ENCODE data around the gene KRT7.
"Not testable (repeated sequence)": the region's sequence is repeated elsewhere in the genome, so short reads cannot be mapped to it uniquely, and the experiment has no call there.

KRT7 gene

DNA sequence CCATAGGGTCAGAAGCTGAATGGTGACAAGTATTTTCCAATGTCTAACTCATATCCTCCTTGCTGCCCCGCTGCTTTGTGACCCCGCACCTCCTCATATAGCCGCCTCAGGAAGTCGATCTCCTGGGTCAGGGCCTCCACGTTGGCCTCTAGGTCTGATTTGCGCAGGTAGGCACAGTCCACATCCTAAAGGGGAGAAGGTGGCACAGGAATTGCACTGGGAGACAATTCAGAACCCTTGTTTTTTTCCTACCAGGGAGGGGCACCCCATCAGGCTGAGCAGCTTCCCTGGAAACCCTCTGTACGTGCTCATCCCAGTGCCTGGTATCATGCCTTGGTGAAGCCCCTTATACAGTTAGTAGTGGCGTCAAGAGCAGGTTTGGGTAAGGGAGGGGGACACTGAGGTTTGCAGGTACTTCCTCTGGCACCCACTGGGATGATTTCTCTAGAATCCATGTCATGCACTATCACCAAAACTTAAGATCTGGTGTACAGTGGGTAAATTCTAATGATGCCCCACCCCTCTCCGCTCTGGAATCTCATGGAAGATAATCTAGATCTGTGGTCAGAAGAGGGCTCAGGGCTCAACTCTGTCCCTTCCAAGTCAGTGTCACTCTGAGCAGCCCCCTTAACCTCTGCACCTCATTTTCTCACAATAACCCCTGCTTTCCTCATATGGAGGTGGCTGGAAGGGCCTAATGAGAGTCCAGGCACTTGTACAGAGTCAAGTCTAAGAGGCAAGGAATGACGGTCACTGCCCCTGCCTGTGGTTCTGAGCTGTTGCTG is 21.3 kb downstream of the KRT7 start:
- Mint-ChIP-seq H3K4me3 (no peak overlapping the region), H3K36me3 (ENCODE audit: low read depth) (no peaks in the 10 kb centered on the region), H3K9me3 (peaks cover 4% of the 10 kb centered on the region), H3K4me1 (peaks cover 26% of the 10 kb centered on the region), H3K27me3 (ENCODE audit: low read depth, poor library complexity) (peaks cover 95% of the 10 kb centered on the region), H3K27ac (no peak overlapping the region)
- DNase-seq, result no peak
- TF ChIP-seq, protein P1, sequence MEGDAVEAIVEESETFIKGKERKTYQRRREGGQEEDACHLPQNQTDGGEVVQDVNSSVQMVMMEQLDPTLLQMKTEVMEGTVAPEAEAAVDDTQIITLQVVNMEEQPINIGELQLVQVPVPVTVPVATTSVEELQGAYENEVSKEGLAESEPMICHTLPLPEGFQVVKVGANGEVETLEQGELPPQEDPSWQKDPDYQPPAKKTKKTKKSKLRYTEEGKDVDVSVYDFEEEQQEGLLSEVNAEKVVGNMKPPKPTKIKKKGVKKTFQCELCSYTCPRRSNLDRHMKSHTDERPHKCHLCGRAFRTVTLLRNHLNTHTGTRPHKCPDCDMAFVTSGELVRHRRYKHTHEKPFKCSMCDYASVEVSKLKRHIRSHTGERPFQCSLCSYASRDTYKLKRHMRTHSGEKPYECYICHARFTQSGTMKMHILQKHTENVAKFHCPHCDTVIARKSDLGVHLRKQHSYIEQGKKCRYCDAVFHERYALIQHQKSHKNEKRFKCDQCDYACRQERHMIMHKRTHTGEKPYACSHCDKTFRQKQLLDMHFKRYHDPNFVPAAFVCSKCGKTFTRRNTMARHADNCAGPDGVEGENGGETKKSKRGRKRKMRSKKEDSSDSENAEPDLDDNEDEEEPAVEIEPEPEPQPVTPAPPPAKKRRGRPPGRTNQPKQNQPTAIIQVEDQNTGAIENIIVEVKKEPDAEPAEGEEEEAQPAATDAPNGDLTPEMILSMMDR (IDR thresholded peaks at IDR 0.05), result no peak

GRCh38 chr12:52254965-52255751 is 22.1 kb downstream of the KRT7 start:
- H3K36me3 Mint-ChIP-seq (ENCODE audit: low read depth), result no peaks in the 10 kb centered on the region
- H3K27ac Mint-ChIP-seq, result no peak overlapping the region
- H3K27me3 Mint-ChIP-seq (ENCODE audit: low read depth, poor library complexity), result peaks cover 95% of the 10 kb centered on the region
- no peak overlapping the region for H3K4me3 Mint-ChIP-seq
- no peak for DNase-seq
- peaks cover 23% of the 10 kb centered on the region for H3K4me1 Mint-ChIP-seq
- TF ChIP-seq, protein P1 (IDR thresholded peaks at IDR 0.05), result no peak
- peaks cover 12% of the 10 kb centered on the region for H3K9me3 Mint-ChIP-seq

- H3K36me3 Mint-ChIP-seq (ENCODE audit: low read depth), result peaks cover 2% of the 10 kb centered on the region
- H3K27ac Mint-ChIP-seq, result no peak overlapping the region
- no peak overlapping the region for H3K4me3 Mint-ChIP-seq
- no peak for DNase-seq
- H3K9me3 Mint-ChIP-seq, result peaks cover 21% of the 10 kb centered on the region
- peaks cover 31% of the 10 kb centered on the region for H3K4me1 Mint-ChIP-seq
- TF ChIP-seq, protein P1 (IDR thresholded peaks at IDR 0.05), result no peak
- H3K27me3 Mint-ChIP-seq (ENCODE audit: low read depth, poor library complexity), result peaks cover 91% of the 10 kb centered on the region
Measured at GRCh38 chr12:52255926-52256583, 23.0 kb downstream of the KRT7 start.

DNA sequence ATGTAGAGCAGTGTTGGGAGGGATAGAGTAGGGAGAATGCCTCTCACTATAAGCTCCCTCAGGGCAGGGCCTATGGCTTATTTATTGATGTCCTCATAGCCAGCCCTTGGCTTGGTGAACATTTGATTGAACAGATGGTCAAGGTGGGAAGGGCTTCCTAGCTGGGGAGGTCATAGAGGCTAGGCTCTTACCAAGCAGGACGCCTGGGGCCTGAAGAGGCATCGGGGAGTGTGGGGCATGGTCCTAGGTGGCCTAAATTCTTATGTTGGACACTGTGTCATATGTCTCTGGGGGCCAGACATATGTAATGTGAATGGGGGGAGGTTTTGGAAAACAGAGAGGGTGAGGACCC is 23.5 kb downstream of the KRT7 start:
- Mint-ChIP-seq H3K27me3 (ENCODE audit: low read depth, poor library complexity) (peaks cover 86% of the 10 kb centered on the region), H3K36me3 (ENCODE audit: low read depth) (peaks cover 7% of the 10 kb centered on the region), H3K27ac (no peak overlapping the region), H3K4me3 (no peak overlapping the region), H3K4me1 (peaks cover 36% of the 10 kb centered on the region), H3K9me3 (peaks cover 26% of the 10 kb centered on the region)
- no peak for DNase-seq
- TF ChIP-seq, protein P1 (IDR thresholded peaks at IDR 0.05), result no peak

GRCh38 chr12:52257074-52257551 is 24.1 kb downstream of the KRT7 start:
- Mint-ChIP-seq H3K4me1 (peaks cover 36% of the 10 kb centered on the region), H3K4me3 (no peak overlapping the region), H3K9me3 (peaks cover 30% of the 10 kb centered on the region), H3K27ac (no peak overlapping the region), H3K36me3 (ENCODE audit: low read depth) (peaks cover 10% of the 10 kb centered on the region), H3K27me3 (ENCODE audit: low read depth, poor library complexity) (peaks cover 80% of the 10 kb centered on the region)
- TF ChIP-seq, protein P1 (IDR thresholded peaks at IDR 0.05), result no peak
- no peak for DNase-seq

- not testable (repeated sequence) for H3K36me3 Mint-ChIP-seq (ENCODE audit: low read depth); DNase-seq; H3K4me3 Mint-ChIP-seq; H3K27ac Mint-ChIP-seq
- H3K4me1 Mint-ChIP-seq, result peaks cover 29% of the 10 kb centered on the region
- peaks cover 38% of the 10 kb centered on the region for H3K9me3 Mint-ChIP-seq
- H3K27me3 Mint-ChIP-seq (ENCODE audit: low read depth, poor library complexity), result peaks cover 73% of the 10 kb centered on the region
Measured at GRCh38 chr12:52257922-52258321, 24.9 kb downstream of the KRT7 start.
